HG03139 (cell line): Measurements from ENCODE around the gene PPFIA1.

Experiments
- ATAC-seq: cut with Tn5 transposase; IDR thresholded peaks from one replicate; pipeline ENCODE4 v1.9.1; 2021; ENCODE audit not compliant: unreplicated experiment

PPFIA1 gene

DNA sequence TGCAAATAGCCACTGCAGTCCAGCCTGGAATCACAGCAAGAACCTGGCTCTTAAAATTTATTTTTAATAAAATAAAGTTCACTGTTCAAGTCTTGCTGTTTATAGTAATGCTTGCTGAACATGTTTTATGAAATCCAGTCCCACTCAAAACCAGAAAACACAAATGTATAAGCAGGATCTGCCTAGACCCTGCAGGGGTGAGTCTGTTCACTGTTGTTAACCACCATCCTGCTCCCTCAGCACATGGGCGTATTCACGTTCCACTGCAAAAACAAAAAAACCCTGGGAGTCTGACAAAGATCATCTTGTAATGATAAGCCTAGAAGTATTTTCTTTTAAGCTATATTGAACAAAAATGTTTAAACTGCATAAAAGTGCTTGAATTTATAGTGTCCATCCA lies 82.8 kb downstream of the PPFIA1 start:
- no peak for ATAC-seq

DNA sequence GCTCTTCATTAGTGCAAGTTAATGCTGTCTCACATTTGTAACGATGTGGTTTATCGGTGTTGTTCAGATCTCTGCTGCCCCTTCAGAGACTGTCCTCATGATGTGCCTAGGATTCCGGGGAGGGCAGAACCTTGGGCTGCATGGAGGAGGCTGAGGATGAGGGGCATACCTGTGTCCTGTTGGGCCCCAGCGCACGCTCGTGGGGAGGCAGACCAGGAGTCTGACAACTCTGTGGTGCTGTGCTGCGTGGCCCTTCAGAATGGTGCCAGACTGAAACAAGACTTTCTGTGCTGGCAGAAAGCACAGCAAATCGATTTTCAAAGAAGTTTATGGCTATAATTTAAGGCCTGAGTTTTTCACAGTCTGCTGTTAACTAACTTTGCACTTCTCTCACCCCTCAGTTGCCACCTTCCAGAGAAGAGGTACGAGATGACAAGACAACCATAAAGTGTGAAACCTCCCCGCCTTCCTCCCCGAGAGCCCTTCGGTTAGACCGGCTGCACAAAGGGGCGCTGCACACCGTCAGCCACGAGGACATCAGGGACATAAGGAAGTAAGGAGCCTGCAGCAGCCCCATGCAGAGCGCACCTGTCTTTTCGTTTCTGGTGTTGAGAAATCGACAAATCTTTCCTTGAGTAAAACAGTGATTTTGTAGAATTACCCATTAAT lies 83.5 kb downstream of the PPFIA1 start:
- ATAC-seq, result no peak

DNA sequence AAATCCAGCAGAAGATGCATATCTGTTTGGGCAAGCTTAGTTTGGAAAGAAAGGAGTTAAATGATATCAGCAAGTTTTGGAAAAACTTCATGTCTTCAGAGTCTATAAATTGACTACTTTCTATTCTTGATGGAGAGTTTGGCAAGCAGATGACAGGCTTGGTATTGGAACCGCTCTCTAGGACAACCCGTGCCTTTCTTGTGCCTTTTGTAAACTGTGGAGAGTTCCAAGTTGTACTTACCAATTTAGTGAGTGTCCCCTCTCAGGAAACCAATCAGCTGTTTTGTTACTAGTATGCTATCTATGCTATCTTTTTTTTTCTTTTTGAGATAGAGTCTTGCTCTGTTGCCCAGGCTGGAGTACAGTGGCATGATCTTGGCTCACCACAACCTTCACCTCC lies 84.1 kb downstream of the PPFIA1 start:
- ATAC-seq, result no peak

GRCh38 chr11:70358753-70359152 lies 88.3 kb downstream of the PPFIA1 start:
- ATAC-seq, result no peak

DNA sequence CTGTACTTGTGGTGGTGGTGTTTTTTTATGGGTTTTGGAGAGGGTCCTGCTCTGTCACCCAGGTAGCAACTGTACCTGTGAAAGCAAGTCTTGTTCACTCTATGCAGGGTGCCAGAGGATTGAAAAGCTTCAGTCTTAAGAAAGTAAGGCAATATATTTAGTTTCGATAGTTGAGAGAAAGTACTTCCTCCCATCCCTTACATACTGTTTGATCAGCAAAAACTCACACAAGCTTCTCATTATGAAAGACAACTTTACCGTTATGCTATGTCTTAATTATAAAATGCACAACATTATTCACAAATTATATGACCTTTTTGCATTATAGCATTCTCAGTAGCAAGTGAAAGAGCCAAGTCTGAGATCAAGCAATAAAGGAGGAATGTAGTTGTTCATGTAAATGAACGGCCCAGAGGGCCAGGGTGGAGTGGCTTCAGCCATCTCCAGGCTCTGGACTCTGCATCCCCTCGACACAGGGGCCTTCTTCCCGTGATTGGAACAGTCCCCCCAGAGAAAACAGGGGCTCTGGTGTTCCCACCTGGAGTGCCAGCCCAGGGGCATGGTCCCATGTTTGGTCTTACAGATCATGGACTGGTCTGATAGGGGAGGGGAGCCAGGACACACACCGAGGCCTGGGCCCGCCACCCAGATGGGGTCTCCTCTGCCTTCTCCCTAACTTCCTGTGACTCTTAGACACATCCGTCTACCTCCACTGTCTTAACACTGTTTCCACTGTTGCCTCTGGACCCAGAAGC lies 89.1 kb downstream of the PPFIA1 start:
- no peak for ATAC-seq

- no peak for ATAC-seq
Measured at GRCh38 chr11:70360211-70360610, 89.7 kb downstream of the PPFIA1 start.

DNA sequence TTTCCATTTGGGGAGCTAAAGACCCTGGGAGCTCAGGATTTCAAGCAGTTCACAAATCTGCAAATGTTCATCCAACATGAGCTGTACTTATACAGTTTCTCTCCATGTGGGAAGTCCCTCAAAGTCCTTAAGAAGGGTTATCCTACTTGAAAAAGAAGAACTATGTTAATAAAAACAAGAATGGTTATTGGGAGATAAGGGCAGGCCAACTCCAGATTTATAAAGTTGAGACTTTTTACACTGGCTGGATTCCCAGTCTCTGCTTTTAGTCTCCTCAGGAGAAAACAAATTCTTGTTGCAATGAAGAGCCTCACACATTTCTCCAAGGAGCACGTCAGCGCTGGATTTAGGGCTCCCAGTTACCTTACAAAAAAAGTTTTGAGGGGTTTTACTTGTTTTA lies 93.7 kb downstream of the PPFIA1 start:
- no peak for ATAC-seq

DNA sequence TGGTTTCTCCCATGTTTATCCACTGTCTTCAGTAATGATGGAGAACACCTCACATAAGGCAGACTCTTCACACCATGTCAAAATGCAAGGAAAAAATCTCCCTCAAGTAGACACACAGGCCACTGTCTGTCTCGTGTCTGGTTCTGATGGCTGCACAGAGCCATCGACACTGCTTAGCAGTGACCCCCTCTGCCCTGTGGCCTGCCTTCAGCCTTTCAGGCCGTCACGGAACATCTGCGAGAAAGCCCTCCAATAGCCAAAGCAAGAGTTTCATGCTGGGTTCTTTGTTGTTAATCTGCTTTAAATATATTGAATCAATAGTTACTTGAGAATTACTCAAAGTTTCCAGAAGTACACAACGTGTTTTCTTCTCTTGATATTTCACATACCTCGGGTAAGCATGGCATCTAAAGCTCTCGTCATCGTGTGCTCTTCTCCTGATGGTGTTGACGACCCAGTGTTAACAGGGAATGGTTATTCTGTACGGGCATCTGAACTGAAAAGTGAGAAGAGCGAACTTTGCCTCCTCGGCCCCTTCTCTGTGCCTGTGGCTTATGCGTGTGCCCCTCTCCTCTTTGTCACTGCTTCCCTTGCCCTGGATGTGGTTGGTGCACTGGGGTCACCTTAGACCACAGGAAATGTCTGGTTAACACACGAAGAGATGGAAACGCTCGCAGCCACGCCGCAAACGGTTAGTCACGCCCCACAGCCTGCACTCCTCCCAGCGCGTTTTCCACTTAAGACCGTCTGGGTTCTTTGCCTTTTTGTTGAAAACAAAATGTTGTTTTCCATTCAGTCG lies 94.5 kb downstream of the PPFIA1 start:
- no peak for ATAC-seq

- ATAC-seq, result no peak
Measured at GRCh38 chr11:70365544-70365927, 95.0 kb downstream of the PPFIA1 start.

- ATAC-seq, result no peak
Measured at GRCh38 chr11:70367071-70367470, 96.6 kb downstream of the PPFIA1 start.

DNA sequence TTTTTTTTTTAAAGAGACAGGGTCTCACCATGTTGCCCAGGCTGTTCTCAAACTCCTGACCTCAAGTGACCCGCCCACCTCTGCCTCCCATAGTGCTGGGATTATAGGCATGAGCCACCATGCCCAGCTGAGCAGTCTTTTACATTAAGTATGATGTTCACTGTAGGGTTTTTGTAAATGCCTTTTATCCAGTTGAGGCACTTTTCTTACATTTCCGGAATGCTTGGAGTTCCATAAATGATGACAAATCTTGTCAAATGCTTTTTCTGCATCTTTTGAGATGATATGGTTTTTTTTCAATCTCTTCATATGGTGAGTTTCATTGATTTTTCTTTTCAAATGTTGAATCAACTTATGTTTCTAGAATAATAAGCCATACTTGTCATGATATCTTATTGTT lies 98.5 kb downstream of the PPFIA1 start:
- no peak for ATAC-seq

DNA sequence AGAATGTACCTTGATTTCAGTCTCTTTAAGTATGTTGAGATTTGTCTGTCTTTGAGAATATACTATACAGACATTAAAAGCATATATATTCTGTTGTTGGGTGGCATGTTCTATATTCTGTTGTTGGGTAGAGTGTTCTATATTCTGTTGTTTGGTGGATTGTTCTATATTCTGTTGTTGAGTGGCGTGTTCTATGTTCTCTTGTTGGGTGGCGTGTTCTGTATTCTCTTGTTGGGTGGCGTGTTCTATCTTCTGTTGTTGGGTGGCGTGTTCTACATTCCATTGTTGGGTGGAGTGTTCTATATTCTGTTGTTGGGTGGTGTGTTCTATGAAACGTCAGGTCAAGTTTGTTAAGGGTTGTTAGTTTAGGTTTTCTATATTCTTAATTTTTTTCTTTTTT lies 100.8 kb downstream of the PPFIA1 start:
- no peak for ATAC-seq

- no peak for ATAC-seq
Measured at GRCh38 chr11:70372076-70372475, 101.6 kb downstream of the PPFIA1 start.

DNA sequence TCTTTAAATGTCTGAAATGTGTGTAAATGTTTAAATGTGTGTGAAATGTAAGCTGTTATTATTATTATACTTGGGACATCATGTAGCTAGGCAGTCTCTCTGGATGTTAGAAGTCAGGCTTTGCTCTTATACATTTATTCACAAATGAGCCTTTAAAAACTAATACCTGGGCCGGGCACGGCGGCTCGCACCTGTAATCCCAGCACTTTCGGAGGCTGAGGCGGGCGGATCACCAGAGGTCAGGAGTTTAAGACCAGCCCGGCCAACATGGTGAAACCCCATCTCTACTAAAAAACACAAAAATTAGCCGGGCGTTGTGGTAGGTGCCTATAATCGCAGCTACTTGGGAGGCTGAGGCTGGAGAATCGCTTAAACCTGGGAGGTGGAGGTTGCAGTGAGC lies 106.1 kb downstream of the PPFIA1 start:
- ATAC-seq, result no peak

DNA sequence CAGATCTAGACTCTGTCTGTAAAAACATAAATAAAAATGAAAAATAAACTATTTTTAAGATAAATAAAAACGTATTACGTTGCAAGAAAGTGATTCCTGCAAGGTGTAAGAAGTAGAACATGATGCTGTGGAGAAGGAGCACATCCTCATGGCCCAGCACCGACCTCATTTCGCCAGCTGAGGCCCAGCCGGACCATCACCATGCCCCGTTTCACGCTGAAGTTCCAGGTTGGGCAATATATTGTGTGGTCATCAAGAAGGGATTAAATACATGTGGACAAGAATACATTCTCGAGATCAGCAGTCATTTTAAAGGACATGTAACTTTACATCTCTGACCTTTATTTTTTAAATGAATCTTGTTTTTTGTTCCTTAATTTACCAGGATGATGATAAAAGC lies 107.2 kb downstream of the PPFIA1 start:
- ATAC-seq, result no peak

DNA sequence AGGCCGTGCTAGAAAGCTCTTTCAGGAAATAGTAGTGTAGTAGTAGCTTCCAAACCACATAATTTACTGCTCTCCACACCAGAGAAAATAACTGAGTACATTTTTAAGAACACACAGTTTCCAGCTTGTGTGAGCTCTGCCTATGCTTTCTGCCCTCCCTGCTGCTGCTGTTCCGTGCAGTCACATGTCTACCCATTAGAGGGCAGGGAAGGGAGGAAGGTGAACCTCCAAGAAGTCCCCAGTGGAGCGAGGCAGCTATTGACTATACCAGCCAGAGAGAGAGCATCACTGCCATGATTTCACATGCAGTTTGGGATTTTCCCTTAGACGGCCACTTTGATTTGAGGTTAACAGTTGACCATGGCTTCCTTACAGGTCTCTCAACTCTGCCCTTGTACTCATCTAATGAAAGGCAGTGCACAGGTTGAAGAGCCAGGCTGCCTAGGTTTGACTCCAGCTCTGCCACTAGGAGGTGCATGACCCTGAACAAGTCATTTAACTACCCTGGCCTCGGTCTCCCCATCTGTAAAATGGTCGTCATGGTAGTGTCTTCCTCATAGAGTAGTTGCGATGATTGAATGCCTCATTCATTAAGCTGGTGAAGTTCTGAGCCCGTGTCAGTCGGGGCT lies 108.1 kb downstream of the PPFIA1 start:
- ATAC-seq, result no peak

GRCh38 chr11:70381350-70381749 lies 110.9 kb downstream of the PPFIA1 start:
- ATAC-seq, result no peak

DNA sequence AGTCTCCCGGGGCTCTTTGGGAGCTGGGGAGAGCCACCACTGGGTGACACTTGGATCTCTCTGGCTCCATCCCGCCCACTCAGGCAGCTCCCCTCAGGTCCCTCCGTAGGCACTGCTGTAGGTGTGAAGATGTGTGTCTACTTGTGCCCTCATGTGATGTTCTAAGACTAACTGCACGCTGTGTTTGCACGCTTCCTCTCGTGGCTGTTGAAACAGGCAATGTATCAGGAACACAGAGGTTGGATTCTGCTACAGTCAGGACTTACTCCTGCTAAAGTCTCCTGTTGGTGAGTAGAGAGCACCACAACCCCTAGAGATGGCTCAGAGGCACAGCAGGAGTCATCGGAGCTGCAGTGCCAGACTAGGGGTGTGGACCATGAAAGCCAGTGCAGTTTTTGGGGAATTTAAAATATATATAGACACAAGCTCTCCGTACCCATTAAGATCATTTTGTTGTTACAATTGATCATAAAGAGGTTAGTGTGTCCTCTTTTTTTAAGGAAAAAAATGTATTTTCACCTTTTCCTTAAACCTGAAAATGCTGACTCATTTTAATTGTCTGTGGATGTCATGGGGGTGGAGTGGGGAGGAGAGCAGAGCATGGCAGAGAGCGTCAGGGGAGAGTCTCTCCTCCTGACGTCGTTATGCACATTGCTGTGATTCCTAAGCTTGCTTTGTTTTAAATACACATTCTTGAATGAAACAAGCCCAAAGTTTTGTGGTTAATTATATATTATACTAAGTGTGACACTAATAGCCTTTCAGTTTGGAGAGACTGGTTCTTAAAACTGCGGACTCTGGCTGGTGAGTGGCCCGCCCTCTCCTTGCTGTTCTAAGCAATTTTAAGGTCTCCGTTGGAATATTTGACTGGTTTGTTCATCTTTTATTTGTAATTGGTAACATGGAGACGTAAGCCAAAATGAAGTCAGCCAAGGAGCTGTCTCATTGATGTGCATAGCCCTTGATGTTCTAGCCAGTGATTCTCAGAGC lies 111.7 kb downstream of the PPFIA1 start:
- no peak for ATAC-seq

- no peak for ATAC-seq
Measured at GRCh38 chr11:70383664-70384565, 113.4 kb downstream of the PPFIA1 start.
